IPS-NIHi7 (cell line): Measurements from ENCODE around the gene OR5B2.
"Not testable (repeated sequence)": the region's sequence is repeated elsewhere in the genome, so short reads cannot be mapped to it uniquely, and the experiment has no call there.

Source experiments
- DNase-seq: peaks from one replicate; pipeline ENCODE4 v3.0.0; 2012; ENCODE audit warnings: mixed read lengths; ENCODE audit errors: extremely low spot score

The OR5B2 gene

GRCh38 chr11:58428021-58428420, at the start of gene OR5B2:
Gene OR5B2 (minus strand): TSS chr11:58428121. CDS start chr11:58423261, 4,860 bp downstream.
- DNase-seq = no peak

- no peak for DNase-seq
These were observed 44.0 kb upstream of the OR5B2 start for GRCh38 chr11:58471892-58472291.

GRCh38 chr11:58466293-58466692, 38.4 kb upstream of the OR5B2 start:
- DNase-seq = no peak

GRCh38 chr11:58465690-58466089, 37.8 kb upstream of the OR5B2 start:
- DNase-seq = no peak

GRCh38 chr11:58451585-58451984, 23.7 kb upstream of the OR5B2 start:
- no peak for DNase-seq

- no peak for DNase-seq
These were observed 18.4 kb upstream of the OR5B2 start for GRCh38 chr11:58446294-58446693.

GRCh38 chr11:58444300-58444699, 16.4 kb upstream of the OR5B2 start:
- DNase-seq = no peak

GRCh38 chr11:58442136-58442535, 14.2 kb upstream of the OR5B2 start, which contains the start of gene OR5B12:
Gene OR5B12 (minus strand): TSS chr11:58442236. CDS start chr11:58440151, 2,085 bp downstream.
- DNase-seq = no peak

- DNase-seq = no peak
These were observed 10.6 kb upstream of the OR5B2 start for GRCh38 chr11:58438486-58438885.

- no peak for DNase-seq
These were observed 6.3 kb upstream of the OR5B2 start for GRCh38 chr11:58434217-58434616.

- no peak for DNase-seq
These were observed 5.8 kb upstream of the OR5B2 start for GRCh38 chr11:58433638-58434203.

GRCh38 chr11:58429273-58429672, 1.4 kb upstream of the OR5B2 start:
- DNase-seq = no peak

- no peak for DNase-seq
These were observed 21.1 kb downstream of the OR5B2 start, which contains the start of gene OR5B3 for GRCh38 chr11:58406774-58407173. Gene OR5B3 (minus strand): TSS chr11:58406874. CDS start chr11:58403409, 3,465 bp downstream.

- not testable (repeated sequence) for DNase-seq
These were observed 28.3 kb downstream of the OR5B2 start for GRCh38 chr11:58399622-58400021.

- DNase-seq = no peak
These were observed 32.3 kb downstream of the OR5B2 start for GRCh38 chr11:58395581-58395980.

- DNase-seq = no peak
These were observed 33.7 kb downstream of the OR5B2 start for GRCh38 chr11:58394195-58394594.

GRCh38 chr11:58392746-58393145, 35.2 kb downstream of the OR5B2 start:
- DNase-seq = no peak

GRCh38 chr11:58391879-58392278, 36.0 kb downstream of the OR5B2 start:
- DNase-seq = no peak

GRCh38 chr11:58390551-58391063, 37.3 kb downstream of the OR5B2 start:
- no peak for DNase-seq
